Measurements from ENCODE around the gene GALNT4.

The GALNT4 gene

DNA sequence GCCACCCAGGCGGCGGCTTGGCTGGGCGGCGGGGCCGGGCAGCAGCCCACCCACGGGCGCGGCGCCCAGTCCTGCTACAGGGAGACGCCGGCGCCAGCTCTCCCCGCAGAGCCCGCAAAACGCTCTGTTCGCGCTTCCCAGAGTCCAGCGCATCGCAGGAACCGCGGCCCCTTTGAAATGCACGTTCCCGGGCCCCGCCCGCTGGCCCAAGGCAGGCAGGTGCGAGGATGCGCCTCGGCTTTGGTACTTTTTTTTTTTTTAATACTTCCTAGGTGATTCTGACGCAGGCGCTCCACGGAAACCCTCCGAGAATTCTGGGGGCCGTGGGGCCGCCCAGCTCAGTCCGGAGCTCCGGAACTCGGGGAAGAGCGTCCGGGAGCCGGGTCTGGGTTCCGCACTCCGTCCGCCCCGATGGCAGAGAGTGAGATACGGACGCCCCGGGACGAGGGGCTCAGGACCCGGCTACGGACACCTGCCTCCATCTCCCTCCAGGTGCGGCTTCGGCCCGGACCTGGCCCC lies 768 bp upstream of the GALNT4 start:
- H3K27me3 Mint-ChIP-seq: no peaks in the 10 kb centered on the region
- DNase-seq (ENCODE audit: low spot score in 2 of 2) (peak; percentile 15 to 23), ATAC-seq (replicated peaks; ENCODE audit: extremely low read depth, poor library complexity, severe bottlenecking) (peak; percentile 41)
- H3K27ac Mint-ChIP-seq (ENCODE audit: low read depth): peak overlapping the region; percentile 90
- peaks cover 53% of the 10 kb centered on the region for H3K4me1 Mint-ChIP-seq
- peak overlapping the region; percentile 90 for H3K4me3 Mint-ChIP-seq
- peaks cover 29% of the 10 kb centered on the region for H3K36me3 Mint-ChIP-seq (ENCODE audit: insufficient read depth)
- no peaks in the 10 kb centered on the region for H3K9me3 Mint-ChIP-seq

DNA sequence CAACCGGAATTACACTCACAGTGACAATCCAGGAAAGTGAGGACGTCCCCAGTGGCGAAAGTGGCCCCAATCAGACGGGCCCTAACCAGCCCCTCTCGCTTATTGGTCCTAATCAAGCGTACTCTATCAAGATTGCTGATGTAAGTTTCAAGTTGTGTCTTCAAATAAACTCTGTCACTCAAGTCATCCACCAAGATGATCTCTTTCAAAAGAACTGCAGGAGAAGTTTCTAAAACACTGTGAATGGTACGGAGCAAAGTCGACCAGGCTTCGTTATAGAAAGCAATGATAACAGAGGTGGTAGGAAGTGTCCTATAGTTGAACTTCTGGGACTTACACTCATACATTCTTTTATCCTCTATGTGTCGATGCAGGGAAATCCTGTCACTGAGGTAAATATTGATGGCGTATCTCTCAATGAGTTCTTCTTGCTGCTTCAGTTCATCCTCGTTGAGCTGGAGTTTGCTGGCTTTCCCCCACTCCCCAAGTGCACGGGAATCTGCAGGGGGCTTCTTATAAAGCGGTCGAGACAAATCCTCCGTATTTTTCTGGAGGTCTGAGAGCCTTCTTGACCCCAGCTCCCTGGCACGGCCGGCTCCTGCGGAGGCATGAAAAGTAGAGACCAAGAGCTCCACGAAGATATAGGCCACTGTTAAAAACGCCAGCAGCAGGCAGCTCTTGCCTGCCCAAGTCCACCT lies 604 bp downstream of the GALNT4 start:
- no peak for DNase-seq (ENCODE audit: low spot score in 2 of 2)
- no peak for ATAC-seq (replicated peaks; ENCODE audit: extremely low read depth, poor library complexity, severe bottlenecking)
- no peaks in the 10 kb centered on the region for H3K27me3 Mint-ChIP-seq
- H3K36me3 Mint-ChIP-seq (ENCODE audit: insufficient read depth): peaks cover 29% of the 10 kb centered on the region
- peak overlapping the region; percentile 90 for H3K27ac Mint-ChIP-seq (ENCODE audit: low read depth)
- H3K4me3 Mint-ChIP-seq: peak overlapping the region; percentile 90
- H3K4me1 Mint-ChIP-seq: peaks cover 48% of the 10 kb centered on the region
- no peaks in the 10 kb centered on the region for H3K9me3 Mint-ChIP-seq

DNA sequence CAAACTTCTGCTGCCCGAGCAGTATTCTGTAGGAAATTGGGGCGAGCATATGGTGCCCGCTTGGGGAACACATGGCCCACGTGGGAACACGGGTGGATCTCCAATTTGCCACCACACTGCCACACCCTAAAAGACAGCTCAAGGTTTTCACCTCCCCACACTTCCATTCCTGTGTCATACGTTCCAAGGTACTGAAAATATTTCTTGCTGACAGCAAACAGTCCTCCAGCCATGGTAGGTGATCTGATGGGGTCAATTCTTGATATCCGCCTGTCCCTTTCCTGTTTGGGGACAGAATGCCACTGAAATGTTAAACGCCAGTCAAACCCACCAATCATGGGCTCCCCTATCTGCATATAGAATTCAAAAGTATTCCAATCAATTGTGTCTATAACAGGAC lies 1.2 kb downstream of the GALNT4 start:
- H3K9me3 Mint-ChIP-seq: no peaks in the 10 kb centered on the region
- H3K4me3 Mint-ChIP-seq: peak overlapping the region; percentile 90
- H3K4me1 Mint-ChIP-seq: peaks cover 51% of the 10 kb centered on the region
- no peak overlapping the region for H3K27ac Mint-ChIP-seq (ENCODE audit: low read depth)
- H3K36me3 Mint-ChIP-seq (ENCODE audit: insufficient read depth): peaks cover 29% of the 10 kb centered on the region
- no peaks in the 10 kb centered on the region for H3K27me3 Mint-ChIP-seq
- no peak for ATAC-seq (replicated peaks; ENCODE audit: extremely low read depth, poor library complexity, severe bottlenecking)
- DNase-seq (ENCODE audit: low spot score in 2 of 2): no peak

DNA sequence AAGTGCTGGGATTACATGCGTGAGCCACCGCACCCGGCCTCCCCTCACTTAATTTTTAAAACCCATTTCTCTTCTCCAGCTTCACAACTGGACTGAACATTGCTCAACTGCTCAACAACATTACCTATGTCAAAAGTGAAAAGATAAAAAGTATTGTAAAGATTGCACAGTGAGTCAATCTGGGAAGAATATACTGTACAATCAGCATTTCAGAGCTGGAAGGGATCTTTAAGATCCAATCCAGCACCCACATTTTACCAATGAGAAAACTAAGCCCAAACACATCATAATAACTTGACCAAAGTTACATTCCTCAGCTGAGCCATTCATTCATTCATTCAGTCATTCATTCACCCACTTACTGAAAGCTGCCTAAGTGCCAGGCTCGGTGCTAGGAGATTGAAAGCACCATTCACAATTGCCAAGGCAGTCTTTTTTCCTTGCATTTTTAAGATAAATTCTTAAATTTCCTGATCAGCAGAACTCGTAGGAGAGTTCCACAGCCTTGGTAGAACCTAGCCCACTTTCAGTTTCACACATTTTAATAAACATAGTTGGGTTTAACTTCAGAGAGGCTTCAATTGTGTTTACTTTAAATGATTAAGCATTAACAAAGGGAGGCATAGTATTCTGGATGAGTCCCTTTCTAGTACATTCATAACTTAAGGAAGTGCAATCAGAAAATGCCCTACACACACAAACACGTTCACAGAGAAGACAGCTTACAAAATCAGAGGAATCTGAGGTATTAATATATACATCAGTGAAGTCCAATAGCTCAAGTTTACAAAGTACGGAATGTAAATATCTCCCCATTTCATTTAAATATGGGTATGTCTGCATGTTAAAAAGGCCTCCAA lies 3.0 kb downstream of the GALNT4 start:
- Mint-ChIP-seq H3K4me3 (peak overlapping the region; percentile 47), H3K27ac (ENCODE audit: low read depth) (no peak overlapping the region), H3K4me1 (peaks cover 44% of the 10 kb centered on the region), H3K9me3 (no peaks in the 10 kb centered on the region), H3K27me3 (no peaks in the 10 kb centered on the region), H3K36me3 (ENCODE audit: insufficient read depth) (peaks cover 31% of the 10 kb centered on the region)
- ATAC-seq (replicated peaks; ENCODE audit: extremely low read depth, poor library complexity, severe bottlenecking) (no peak), DNase-seq (ENCODE audit: low spot score in 2 of 2) (no peak)

DNA sequence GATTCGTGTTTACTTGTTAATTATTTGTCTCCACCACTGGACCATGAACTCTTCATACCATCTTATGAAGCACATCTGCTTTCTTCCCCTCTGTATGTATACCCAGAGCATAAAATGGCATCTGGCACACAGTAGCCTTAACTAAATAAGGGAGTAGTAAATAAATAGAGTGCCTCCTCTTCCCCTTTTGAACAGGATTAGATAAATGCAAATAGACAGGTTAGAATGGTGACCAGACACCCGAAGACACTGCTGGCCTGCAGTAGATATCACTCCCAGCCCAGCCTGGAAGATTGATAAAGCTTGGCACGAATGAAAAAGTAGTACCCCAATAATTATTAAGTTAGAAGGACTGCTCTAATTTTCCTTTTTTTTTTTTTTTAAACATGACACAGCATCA lies 6.9 kb downstream of the GALNT4 start:
- H3K27ac Mint-ChIP-seq (ENCODE audit: low read depth): no peak overlapping the region
- H3K4me3 Mint-ChIP-seq: no peak overlapping the region
- H3K9me3 Mint-ChIP-seq: no peaks in the 10 kb centered on the region
- no peak for ATAC-seq (replicated peaks; ENCODE audit: extremely low read depth, poor library complexity, severe bottlenecking)
- H3K4me1 Mint-ChIP-seq: peaks cover 28% of the 10 kb centered on the region
- no peaks in the 10 kb centered on the region for H3K27me3 Mint-ChIP-seq
- peaks cover 8% of the 10 kb centered on the region for H3K36me3 Mint-ChIP-seq (ENCODE audit: insufficient read depth)
- DNase-seq (ENCODE audit: low spot score in 2 of 2): no peak

DNA sequence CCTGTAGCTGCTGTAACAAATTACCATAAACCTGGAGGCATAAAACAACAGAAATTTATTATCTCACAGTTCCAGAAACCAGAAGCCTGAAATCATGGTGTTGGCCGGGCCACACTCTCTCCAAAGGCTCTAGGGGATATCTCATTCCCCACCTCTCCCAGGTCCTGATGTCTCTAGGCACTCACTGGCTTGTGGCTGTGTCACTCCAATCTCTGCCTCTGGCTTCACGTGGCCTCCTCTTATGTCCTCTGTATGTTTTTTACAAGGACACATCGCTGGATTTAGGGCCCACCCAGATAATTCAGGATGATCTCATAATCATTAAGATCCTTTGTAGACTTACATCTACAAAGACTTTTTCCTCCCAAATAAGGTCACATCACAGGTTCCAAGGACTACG lies 8.0 kb downstream of the GALNT4 start:
- H3K9me3 Mint-ChIP-seq: no peaks in the 10 kb centered on the region
- peaks cover 18% of the 10 kb centered on the region for H3K4me1 Mint-ChIP-seq
- no peaks in the 10 kb centered on the region for H3K27me3 Mint-ChIP-seq
- ATAC-seq (replicated peaks; ENCODE audit: extremely low read depth, poor library complexity, severe bottlenecking) (no peak), DNase-seq (ENCODE audit: low spot score in 2 of 2) (no peak)
- no peak overlapping the region for H3K27ac Mint-ChIP-seq (ENCODE audit: low read depth)
- H3K4me3 Mint-ChIP-seq: no peak overlapping the region
- peaks cover 3% of the 10 kb centered on the region for H3K36me3 Mint-ChIP-seq (ENCODE audit: insufficient read depth)

DNA sequence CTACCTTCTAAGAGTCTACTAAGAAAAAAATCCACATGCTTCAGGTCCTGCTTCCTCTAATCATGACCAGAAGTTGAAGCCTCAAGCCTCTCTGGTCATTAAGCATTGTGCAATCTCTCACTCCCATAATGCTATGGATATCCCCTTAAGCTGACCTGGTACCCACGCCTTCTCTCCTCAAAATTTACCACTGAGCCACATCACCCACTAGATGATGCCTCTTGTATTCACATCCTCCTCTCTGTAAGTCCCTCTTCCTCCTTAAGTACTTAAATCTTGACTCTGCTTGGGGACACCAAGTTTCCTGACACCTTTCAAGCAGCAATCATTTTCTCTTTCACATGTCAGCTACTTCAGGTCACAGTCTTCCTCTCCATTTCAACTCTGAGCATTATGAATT lies 9.8 kb downstream of the GALNT4 start:
- DNase-seq (ENCODE audit: low spot score in 2 of 2) (no peak), ATAC-seq (replicated peaks; ENCODE audit: extremely low read depth, poor library complexity, severe bottlenecking) (peak; percentile 14)
- H3K36me3 Mint-ChIP-seq (ENCODE audit: insufficient read depth): peaks cover 4% of the 10 kb centered on the region
- H3K4me1 Mint-ChIP-seq: peaks cover 11% of the 10 kb centered on the region
- no peaks in the 10 kb centered on the region for H3K9me3 Mint-ChIP-seq
- H3K27ac Mint-ChIP-seq (ENCODE audit: low read depth): no peak overlapping the region
- no peak overlapping the region for H3K4me3 Mint-ChIP-seq
- no peaks in the 10 kb centered on the region for H3K27me3 Mint-ChIP-seq

DNA sequence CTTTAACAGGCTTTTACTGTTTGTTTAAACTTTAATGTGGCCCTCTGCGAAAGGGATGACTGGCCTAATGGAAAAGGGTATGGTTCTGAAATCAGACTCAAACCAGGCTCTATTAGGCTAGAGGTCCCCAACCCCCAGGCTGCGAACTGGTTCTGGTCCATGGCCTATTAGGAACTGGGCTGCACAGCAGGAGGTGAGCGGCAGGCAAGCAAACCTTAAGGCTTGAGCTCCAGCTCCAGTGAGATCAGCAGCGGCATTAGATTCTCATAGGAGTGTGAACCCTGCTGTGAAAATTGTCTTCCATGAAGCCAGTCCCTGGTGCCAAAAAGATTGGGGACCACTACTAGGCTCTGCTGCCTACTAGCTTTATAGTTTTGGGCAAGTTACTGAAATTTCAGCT lies 11.1 kb downstream of the GALNT4 start:
- H3K36me3 Mint-ChIP-seq (ENCODE audit: insufficient read depth): peaks cover 6% of the 10 kb centered on the region
- H3K4me3 Mint-ChIP-seq: no peak overlapping the region
- no peak for ATAC-seq (replicated peaks; ENCODE audit: extremely low read depth, poor library complexity, severe bottlenecking)
- H3K27ac Mint-ChIP-seq (ENCODE audit: low read depth): no peak overlapping the region
- no peak for DNase-seq (ENCODE audit: low spot score in 2 of 2)
- H3K4me1 Mint-ChIP-seq: peaks cover 7% of the 10 kb centered on the region
- H3K27me3 Mint-ChIP-seq: no peaks in the 10 kb centered on the region
- no peaks in the 10 kb centered on the region for H3K9me3 Mint-ChIP-seq

DNA sequence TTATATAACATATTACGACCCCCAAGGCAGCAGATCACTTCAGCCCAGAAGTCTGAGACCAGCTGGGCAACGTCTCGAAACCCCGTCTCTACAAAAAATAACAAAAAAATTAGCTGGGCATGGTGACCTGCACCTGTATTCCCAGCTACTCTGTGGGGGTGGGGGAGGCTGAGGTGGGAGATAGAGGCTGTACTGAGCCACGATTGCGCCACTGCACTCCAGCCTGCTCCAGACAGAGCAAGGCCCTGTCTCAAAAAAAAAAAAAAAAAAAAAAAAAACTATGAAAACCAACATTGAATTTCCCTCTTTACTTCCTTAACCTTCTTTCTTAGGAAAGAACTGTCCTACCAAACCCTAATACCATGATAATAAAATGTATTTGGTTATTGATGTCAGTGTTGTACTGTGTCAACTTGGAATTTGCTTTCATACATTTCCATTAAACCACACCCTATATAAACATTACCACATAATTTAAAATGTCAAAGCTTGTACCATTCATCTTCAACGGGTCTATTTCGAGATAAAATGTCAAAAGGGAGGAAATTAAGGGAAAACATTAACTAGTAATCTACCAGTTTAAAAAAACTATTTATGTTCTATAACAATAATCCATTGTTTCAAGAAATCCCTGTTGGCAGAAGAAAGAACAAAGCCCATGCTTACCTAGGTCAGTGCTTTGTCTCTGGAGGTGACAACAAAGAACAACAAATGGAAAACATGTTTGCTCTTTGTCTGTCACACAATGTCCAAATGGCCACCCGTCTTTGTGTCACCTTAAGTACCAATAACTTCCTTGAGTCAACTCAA lies 17.4 kb downstream of the GALNT4 start:
- H3K9me3 Mint-ChIP-seq: no peaks in the 10 kb centered on the region
- H3K4me1 Mint-ChIP-seq: peaks cover 17% of the 10 kb centered on the region
- H3K36me3 Mint-ChIP-seq (ENCODE audit: insufficient read depth): peaks cover 5% of the 10 kb centered on the region
- DNase-seq (ENCODE audit: low spot score in 2 of 2) (no peak), ATAC-seq (replicated peaks; ENCODE audit: extremely low read depth, poor library complexity, severe bottlenecking) (no peak)
- no peaks in the 10 kb centered on the region for H3K27me3 Mint-ChIP-seq
- no peak overlapping the region for H3K4me3 Mint-ChIP-seq
- H3K27ac Mint-ChIP-seq (ENCODE audit: low read depth): no peak overlapping the region

DNA sequence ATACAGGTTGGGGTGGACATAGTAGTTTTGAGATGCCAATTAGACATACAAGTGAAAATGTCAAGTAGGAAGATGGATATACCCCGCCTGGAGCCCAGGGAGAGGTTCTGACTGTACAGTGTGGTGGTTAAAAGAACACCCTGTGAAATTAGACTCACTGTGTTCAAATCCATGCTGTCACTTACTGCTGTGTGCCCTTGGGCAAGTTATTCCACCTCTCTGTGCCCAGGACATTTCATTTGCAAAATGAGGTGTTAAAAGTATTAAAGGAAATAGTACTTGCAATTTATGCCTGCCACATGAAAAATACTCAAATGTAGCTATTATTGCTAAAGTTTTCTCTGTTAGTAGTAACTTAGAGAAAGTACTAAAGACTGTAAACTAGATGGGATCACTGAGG lies 18.5 kb downstream of the GALNT4 start:
- peaks cover 5% of the 10 kb centered on the region for H3K36me3 Mint-ChIP-seq (ENCODE audit: insufficient read depth)
- DNase-seq (ENCODE audit: low spot score in 2 of 2) (no peak), ATAC-seq (replicated peaks; ENCODE audit: extremely low read depth, poor library complexity, severe bottlenecking) (no peak)
- H3K9me3 Mint-ChIP-seq: no peaks in the 10 kb centered on the region
- peak overlapping the region; percentile 6 for H3K27ac Mint-ChIP-seq (ENCODE audit: low read depth)
- H3K4me1 Mint-ChIP-seq: peaks cover 21% of the 10 kb centered on the region
- H3K4me3 Mint-ChIP-seq: no peak overlapping the region
- no peaks in the 10 kb centered on the region for H3K27me3 Mint-ChIP-seq

DNA sequence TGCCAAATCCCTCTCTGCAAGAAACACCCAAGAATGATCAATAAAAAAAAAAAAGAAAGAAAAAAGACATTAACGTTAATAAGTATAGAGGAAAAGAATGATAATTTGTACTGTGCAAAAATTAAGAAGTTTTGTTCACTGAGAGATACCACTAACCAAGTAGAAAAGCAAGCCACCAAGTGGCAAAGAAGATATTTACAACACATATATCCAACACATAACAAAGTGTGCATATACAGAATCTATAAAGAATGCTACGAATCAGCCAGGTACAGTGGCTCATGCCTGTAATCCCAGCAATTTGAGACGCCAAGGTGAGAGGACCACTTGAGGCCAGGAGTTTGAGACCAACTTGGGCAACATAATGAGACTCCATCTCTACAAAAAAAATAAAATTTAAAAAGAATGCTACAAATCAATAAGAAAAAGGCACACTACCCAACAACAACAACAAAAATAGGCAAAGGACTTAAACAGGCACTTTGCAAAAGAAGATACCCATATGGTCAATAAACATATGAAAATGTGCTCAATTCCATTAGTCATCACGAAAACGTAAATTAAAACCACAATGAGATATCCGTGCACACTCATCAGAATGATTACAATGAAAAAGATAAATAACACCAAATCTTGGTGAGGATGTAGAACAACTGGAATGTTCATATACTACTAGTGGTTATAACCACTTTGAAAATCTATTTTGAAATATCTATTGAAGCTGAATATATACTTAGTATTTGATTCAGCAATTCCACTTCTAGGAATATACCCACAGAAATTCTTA lies 19.8 kb downstream of the GALNT4 start:
- Mint-ChIP-seq H3K4me1 (peaks cover 21% of the 10 kb centered on the region), H3K36me3 (ENCODE audit: insufficient read depth) (peaks cover 3% of the 10 kb centered on the region), H3K27ac (ENCODE audit: low read depth) (no peak overlapping the region), H3K4me3 (no peak overlapping the region), H3K27me3 (no peaks in the 10 kb centered on the region), H3K9me3 (no peaks in the 10 kb centered on the region)
- DNase-seq (ENCODE audit: low spot score in 2 of 2): no peak
- no peak for ATAC-seq (replicated peaks; ENCODE audit: extremely low read depth, poor library complexity, severe bottlenecking)

DNA sequence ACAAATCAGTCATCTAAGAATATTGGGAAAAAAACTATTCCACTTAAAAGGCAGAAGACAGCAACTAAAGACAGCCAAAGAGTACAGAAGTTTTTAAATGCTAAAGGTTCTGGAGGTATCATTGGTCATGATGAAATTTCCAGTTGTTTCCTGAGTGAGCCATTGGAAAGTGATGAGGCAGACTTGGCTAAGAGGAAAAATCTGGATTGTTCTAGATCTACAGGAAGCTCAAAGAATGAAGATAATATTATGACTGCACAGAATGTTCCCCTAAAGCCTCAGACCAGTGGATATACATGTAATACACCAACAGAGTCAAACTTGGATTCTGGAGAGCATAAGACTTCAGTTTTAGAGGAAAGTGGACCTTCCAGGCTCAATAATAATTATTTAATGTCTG lies 22.8 kb downstream of the GALNT4 start:
- DNase-seq (ENCODE audit: low spot score in 2 of 2): no peak
- ATAC-seq (replicated peaks; ENCODE audit: extremely low read depth, poor library complexity, severe bottlenecking): no peak
- H3K36me3 Mint-ChIP-seq (ENCODE audit: insufficient read depth): peaks cover 5% of the 10 kb centered on the region
- H3K27me3 Mint-ChIP-seq: no peaks in the 10 kb centered on the region
- H3K4me3 Mint-ChIP-seq: no peak overlapping the region
- no peaks in the 10 kb centered on the region for H3K9me3 Mint-ChIP-seq
- H3K4me1 Mint-ChIP-seq: peaks cover 27% of the 10 kb centered on the region
- H3K27ac Mint-ChIP-seq (ENCODE audit: low read depth): no peak overlapping the region
